PC-3 (cell line): ENCODE results near the gene FRG1. TPM values are rescaled to one million over a fixed set of nuclear protein-coding genes. Genes with fewer than 3 reads are reported as not detected.
"Not testable (repeated sequence)": the region's sequence is repeated elsewhere in the genome, so short reads cannot be mapped to it uniquely, and the experiment has no call there.

Experiments used
- ATAC-seq: fragments of 200-7000 bp; cut with Tn5 transposase; 2 replicates; pipeline ENCODE4 v1.9.1; 2020; ENCODE audit warnings: mild to moderate bottlenecking, moderate library complexity
- BruUV-seq: library from RNA; stranded (reverse); fragments of 400-500 nt; replicated peaks from 2 replicates; lab custom pipeline; 2021; lab: Mats Ljungman, UMichigan
- CTCF ChIA-PET: fragments of 300-600 bp; sonication (Branson Sonifier 250); formaldehyde crosslinking; loops from one replicate; lab custom pipeline; 2022; ENCODE audit warnings: antibody characterized with exemption; lab: Charles Lee
- POLR2A ChIA-PET: fragments of 300-600 bp; sonication (Branson Sonifier 250); formaldehyde crosslinking; loops from one replicate; lab custom pipeline; 2022; ENCODE audit warnings: antibody characterized with exemption; ENCODE audit not compliant: unreplicated experiment; lab: Charles Lee
- DNase-seq: peaks from one replicate; pipeline ENCODE4 v3.0.0-alpha.2; 2015
- H2AFZ ChIP-seq: fragments of 300-600 bp; sonication (generic); 2 replicates; pipeline ENCODE4 v1.6.0; 2016; ENCODE audit warnings: antibody characterized with exemption, low read length
- H3F3A ChIP-seq: fragments of 300-600 bp; sonication (generic); one replicate; pipeline ENCODE4 v1.6.0; 2017; ENCODE audit warnings: antibody characterized with exemption, low read length, control low read depth, mild to moderate bottlenecking; ENCODE audit not compliant: unreplicated experiment
- H3K27ac ChIP-seq: fragments of 300-600 bp; sonication (generic); 2 replicates; pipeline ENCODE4 v1.5.1; 2016; ENCODE audit warnings: mild to moderate bottlenecking, low read length
- H3K27me3 ChIP-seq: fragments of 300-600 bp; sonication (generic); 2 replicates; pipeline ENCODE4 v1.6.1; 2016; ENCODE audit warnings: low read length, mixed read lengths
- H3K36me3 ChIP-seq: fragments of 300-600 bp; sonication (generic); 2 replicates; pipeline ENCODE4 v1.6.1; 2016; ENCODE audit warnings: low read depth, mixed run types, low read length, mixed read lengths
- H3K4me1 ChIP-seq: fragments of 300-600 bp; sonication (generic); 2 replicates; pipeline ENCODE4 v1.5.1; 2016; ENCODE audit warnings: low read length; ENCODE audit not compliant: insufficient read depth
- H3K4me2 ChIP-seq: fragments of 300-600 bp; sonication (generic); 2 replicates; pipeline ENCODE4 v1.6.0; 2016; ENCODE audit warnings: low read length
- H3K4me3 ChIP-seq: fragments of 300-600 bp; sonication (generic); 2 replicates; pipeline ENCODE4 v1.5.1; 2016; ENCODE audit warnings: mild to moderate bottlenecking, low read length, mixed read lengths
- H3K79me2 ChIP-seq: fragments of 300-600 bp; sonication (generic); 2 replicates; pipeline ENCODE4 v1.6.1; 2017; ENCODE audit warnings: low read length, mixed read lengths
- H3K9ac ChIP-seq: fragments of 300-600 bp; sonication (generic); 2 replicates; pipeline ENCODE4 v1.6.0; 2016; ENCODE audit warnings: mild to moderate bottlenecking, low read length
- H3K9me2 ChIP-seq: fragments of 300-600 bp; sonication (generic); replicated peaks from 2 replicates; pipeline ENCODE4 v1.6.1; 2016; ENCODE audit warnings: mixed run types, low read length, mixed read lengths
- H3K9me3 ChIP-seq: fragments of 300-600 bp; sonication (generic); 2 replicates; pipeline ENCODE4 v1.6.1; 2016; ENCODE audit warnings: low read length, mixed read lengths
- H4K20me1 ChIP-seq: fragments of 300-600 bp; sonication (generic); 2 replicates; pipeline ENCODE4 v1.6.1; 2016; ENCODE audit warnings: low read length, mixed read lengths
- EZH2 ChIP-seq: fragments of 300-600 bp; sonication (generic); IDR thresholded peaks from one replicate; pipeline ENCODE4 v1.6.1; 2017; ENCODE audit warnings: antibody characterized with exemption, mild to moderate bottlenecking, low read length; ENCODE audit not compliant: unreplicated experiment
- EZH2phosphoT487 ChIP-seq: fragments of 300-600 bp; sonication (generic); IDR thresholded peaks from 2 replicates; pipeline ENCODE4 v1.6.1; 2018; ENCODE audit warnings: mild to moderate bottlenecking, antibody characterized with exemption, low read length, borderline replicate concordance
- intact Hi-C: fragments of 100-400 bp; cut with micrococcal nuclease; formaldehyde crosslinking; loops from 2 replicates; pipeline ENCODE4 v1.9.0; 2023
- total RNA-seq: library from RNA; depleted of rRNA; stranded (reverse); fragments of >200 nt; gene quantifications from 2 replicates; pipeline ENCODE4 v1.2.3, GENCODE V29; 2014
- TF ChIP-seq, protein P1 (sequence below): fragments of 300-600 bp; sonication (generic); conservative IDR thresholded peaks from 2 replicates; pipeline ENCODE4 v1.5.1; 2017; ENCODE audit warnings: antibody characterized with exemption, low read depth, mild to moderate bottlenecking, low read length

Gene FRG1
- total RNA-seq, 1 experiment from 2014 or later, result 19.0 TPM

DNA sequence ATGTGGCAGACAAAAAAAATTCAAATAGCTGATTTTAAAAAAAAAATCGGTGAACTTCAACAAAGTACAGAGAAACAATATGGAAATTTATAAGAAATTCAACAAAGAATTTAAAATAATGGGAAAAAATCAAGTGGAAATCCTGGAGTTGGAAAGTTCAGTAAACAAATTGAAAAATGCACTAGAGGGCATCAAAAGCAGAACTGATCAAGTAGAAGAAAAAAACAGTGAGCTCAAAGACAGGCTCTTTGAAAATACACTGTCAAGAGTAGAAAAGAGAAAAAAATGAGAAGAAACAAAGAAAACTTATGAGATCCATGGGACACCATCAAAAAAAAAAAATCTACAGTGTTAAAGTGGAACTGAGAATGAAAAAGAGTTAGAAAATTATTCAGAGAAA lies 19.6 kb upstream of the FRG1 start:
- Histone ChIP-seq H3K9me2 (no peaks in the 10 kb centered on the region), H3K27ac (no peak overlapping the region), H3K79me2 (no peaks in the 10 kb centered on the region), H3K36me3 (no peaks in the 10 kb centered on the region), H3K4me3 (no peak overlapping the region), H3K4me1 (no peaks in the 10 kb centered on the region), H2AFZ (no peak overlapping the region), H3F3A (no peaks in the 10 kb centered on the region), H3K27me3 (no peaks in the 10 kb centered on the region), H3K9me3 (peaks cover 6% of the 10 kb centered on the region; the same call in 1 of the 2 replicates), H3K4me2 (no peak overlapping the region), H4K20me1 (no peaks in the 10 kb centered on the region), H3K9ac (no peak overlapping the region)
- DNase-seq (no peak), ATAC-seq (no peak)
- no TSS peak for BruUV-seq
- CTCF ChIA-PET, result no interaction called here
- intact Hi-C loops, result no loop called here
- TF ChIP-seq EZH2, result no peak
- TF ChIP-seq, protein P1, sequence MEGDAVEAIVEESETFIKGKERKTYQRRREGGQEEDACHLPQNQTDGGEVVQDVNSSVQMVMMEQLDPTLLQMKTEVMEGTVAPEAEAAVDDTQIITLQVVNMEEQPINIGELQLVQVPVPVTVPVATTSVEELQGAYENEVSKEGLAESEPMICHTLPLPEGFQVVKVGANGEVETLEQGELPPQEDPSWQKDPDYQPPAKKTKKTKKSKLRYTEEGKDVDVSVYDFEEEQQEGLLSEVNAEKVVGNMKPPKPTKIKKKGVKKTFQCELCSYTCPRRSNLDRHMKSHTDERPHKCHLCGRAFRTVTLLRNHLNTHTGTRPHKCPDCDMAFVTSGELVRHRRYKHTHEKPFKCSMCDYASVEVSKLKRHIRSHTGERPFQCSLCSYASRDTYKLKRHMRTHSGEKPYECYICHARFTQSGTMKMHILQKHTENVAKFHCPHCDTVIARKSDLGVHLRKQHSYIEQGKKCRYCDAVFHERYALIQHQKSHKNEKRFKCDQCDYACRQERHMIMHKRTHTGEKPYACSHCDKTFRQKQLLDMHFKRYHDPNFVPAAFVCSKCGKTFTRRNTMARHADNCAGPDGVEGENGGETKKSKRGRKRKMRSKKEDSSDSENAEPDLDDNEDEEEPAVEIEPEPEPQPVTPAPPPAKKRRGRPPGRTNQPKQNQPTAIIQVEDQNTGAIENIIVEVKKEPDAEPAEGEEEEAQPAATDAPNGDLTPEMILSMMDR, result no peak
- no peak for TF ChIP-seq EZH2phosphoT487
- POLR2A ChIA-PET, result no interaction called here

DNA sequence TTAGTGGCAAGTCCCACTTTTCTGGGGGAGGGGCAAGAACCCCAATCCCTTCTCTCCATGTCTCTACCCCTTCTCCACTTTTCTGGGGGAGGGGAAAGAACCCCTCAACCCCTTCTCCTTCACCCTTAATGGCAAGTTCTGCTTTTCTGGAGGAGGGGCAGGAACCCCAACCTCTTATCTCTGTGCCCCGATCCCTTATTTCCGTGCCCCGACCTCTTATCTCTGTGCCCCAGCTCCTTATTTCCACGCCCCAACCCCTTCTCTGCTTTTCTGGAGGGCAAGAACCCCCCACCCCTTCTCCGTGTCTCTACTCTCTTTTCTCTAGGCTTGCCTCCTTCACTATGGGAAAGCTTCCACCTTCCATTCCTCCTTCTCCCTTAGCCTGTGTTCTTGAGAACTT lies 13.9 kb upstream of the FRG1 start:
- H3K9ac ChIP-seq, intact Hi-C loops, H3K9me2 ChIP-seq, H3K27ac ChIP-seq, POLR2A ChIA-PET, H2AFZ ChIP-seq, H3K36me3 ChIP-seq, H3K4me2 ChIP-seq, DNase-seq, H3K79me2 ChIP-seq, BruUV-seq, H3K27me3 ChIP-seq, H3F3A ChIP-seq, H3K4me1 ChIP-seq, CTCF ChIA-PET, H3K4me3 ChIP-seq, H3K9me3 ChIP-seq, ATAC-seq, H4K20me1 ChIP-seq: not testable (repeated sequence)

DNA sequence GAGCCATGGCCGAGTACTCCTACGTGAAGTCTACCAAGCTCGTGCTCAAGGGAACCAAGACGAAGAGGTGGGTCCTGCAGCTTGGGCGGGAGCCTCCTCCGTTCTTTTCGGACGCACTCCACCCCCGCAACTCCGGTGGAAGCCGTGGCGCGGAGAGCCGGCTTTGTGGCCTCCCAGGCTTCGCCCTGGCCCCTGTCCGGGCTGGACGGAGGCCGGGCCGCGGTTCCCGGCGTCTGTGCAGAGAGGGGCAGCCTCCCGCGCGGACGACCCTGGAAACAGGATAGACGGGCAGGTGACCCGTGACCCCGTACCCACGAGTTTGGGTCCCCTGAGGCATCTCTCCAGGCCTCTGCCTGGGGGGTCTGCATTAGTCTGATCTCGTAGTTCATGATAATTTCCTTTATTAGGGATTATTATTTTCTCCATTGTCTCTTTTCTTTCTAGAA lies 356 bp downstream of the FRG1 start:
- H3K9me3 ChIP-seq, result no peaks in the 10 kb centered on the region
- H3K36me3 ChIP-seq, result no peaks in the 10 kb centered on the region
- no peaks in the 10 kb centered on the region for H3K9me2 ChIP-seq
- peak overlapping the region; percentile 92 for H3K4me2 ChIP-seq
- H4K20me1 ChIP-seq, result no peaks in the 10 kb centered on the region
- H2AFZ ChIP-seq, result peak overlapping the region; percentile 68
- TF ChIP-seq EZH2phosphoT487, result no peak
- TF ChIP-seq, protein P1, result no peak
- no peak for TF ChIP-seq EZH2
- peak overlapping the region; percentile 82 for H3K9ac ChIP-seq
- peak overlapping the region; percentile 86 for H3K4me3 ChIP-seq
- intact Hi-C loops, result no loop called here
- peak overlapping the region; percentile 16; the same call in 1 of the 2 replicates for H3K27ac ChIP-seq
- no peaks in the 10 kb centered on the region; the same call in 1 of the 2 replicates for H3K4me1 ChIP-seq
- CTCF ChIA-PET, result no interaction called here
- H3K27me3 ChIP-seq, result no peaks in the 10 kb centered on the region
- ATAC-seq, result no peak; the same call in none of the 2 replicates
- no peaks in the 10 kb centered on the region for H3F3A ChIP-seq
- DNase-seq, result no peak
- TSS peak; percentile 61 for BruUV-seq
- H3K79me2 ChIP-seq, result peaks cover 35% of the 10 kb centered on the region
- POLR2A ChIA-PET, result no interaction called here

DNA sequence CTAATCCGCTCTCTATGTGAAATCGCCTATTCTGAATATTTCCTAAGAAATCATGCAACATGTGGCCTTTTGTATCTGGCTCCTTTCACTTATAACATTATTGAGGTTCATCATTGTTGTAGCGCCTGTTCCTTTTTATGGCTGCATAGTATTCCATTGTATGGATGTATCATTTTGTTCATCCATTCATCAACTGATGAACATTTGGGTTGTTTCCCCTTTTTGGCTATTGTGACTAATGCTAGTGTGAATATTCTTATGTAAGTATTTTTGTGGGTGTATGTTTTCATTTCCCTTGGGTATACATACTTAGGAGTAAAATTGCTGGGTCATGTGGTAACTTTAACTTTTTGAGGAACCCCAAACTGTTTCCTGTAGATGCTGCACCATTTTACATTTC lies 1.7 kb downstream of the FRG1 start:
- H3K27me3 ChIP-seq, intact Hi-C loops, H3K36me3 ChIP-seq, H3K9ac ChIP-seq, CTCF ChIA-PET, H3K4me3 ChIP-seq, H3K9me3 ChIP-seq, H3F3A ChIP-seq, POLR2A ChIA-PET, H3K27ac ChIP-seq, ATAC-seq, H3K9me2 ChIP-seq, H4K20me1 ChIP-seq, H3K4me1 ChIP-seq, BruUV-seq, DNase-seq, H2AFZ ChIP-seq: not testable (repeated sequence)
- Histone ChIP-seq H3K79me2 (peaks cover 39% of the 10 kb centered on the region), H3K4me2 (peak overlapping the region; percentile 92)

DNA sequence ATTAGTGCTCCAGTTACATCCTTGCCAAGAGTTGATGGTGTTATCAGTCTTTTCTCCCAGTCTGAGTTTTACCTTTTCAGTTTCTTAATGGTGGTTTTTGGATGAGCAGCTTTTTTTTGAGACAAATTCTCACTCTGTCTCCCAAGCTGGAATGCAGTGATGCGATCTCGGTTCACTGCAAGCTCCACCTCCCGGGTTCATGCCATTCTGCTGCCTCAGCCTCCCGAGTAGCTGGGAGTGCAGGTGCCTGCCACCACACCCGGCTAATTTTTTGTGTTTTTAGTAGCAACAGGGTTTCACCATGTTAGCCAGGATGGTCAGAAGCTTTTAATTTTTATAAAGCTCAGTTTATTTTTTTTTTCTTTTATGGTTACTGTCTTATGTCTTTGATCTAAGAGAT lies 3.4 kb downstream of the FRG1 start:
- CTCF ChIA-PET, ATAC-seq, H3K9ac ChIP-seq, H3K9me3 ChIP-seq, DNase-seq, H3K4me2 ChIP-seq, H3K9me2 ChIP-seq, H3K36me3 ChIP-seq, H3K4me3 ChIP-seq, H2AFZ ChIP-seq, H3K4me1 ChIP-seq, H3F3A ChIP-seq, H3K27ac ChIP-seq, H4K20me1 ChIP-seq, BruUV-seq, intact Hi-C loops, POLR2A ChIA-PET, H3K27me3 ChIP-seq: not testable (repeated sequence)
- peaks cover 39% of the 10 kb centered on the region for H3K79me2 ChIP-seq
